GM18951 (cell line): Measurements from ENCODE around the gene FAM162A.

Experiments used
- POLR2A ChIP-seq: IDR thresholded peaks from 4 replicates; pipeline ENCODE4 v1.6.1; 2011; ENCODE audit warnings: mild to moderate bottlenecking; ENCODE audit not compliant: insufficient read length, insufficient read depth; ENCODE audit errors: extremely low read depth
- in situ Hi-C: fragments of 300-500 bp; cut with MboI; formaldehyde crosslinking; loops from one replicate; pipeline ENCODE4 v1.12.0; 2022; ENCODE audit warnings: low sequenced_read_pairs, mixed read lengths, inconsistent platforms; ENCODE audit not compliant: unreplicated experiment

The FAM162A gene

DNA sequence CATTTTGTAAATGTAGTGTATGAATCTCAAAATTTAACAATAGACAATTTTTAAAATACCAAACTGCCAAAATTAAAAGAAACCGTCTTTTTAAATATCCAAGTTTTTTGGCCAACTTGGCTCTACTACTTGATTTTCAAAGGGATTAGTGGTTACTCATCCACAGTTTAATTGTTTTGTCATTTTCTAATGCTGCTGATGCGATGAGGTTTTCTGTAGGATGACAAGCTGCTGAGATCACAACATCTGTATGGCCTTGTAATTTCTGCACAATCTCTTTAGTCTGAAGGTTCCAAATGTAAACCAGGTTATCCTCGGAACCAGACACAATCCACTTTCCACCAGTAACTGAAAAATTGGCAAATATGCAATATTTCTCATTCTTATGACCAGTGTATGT, 30.4 kb downstream of the FAM162A start:
- no peak for TF ChIP-seq POLR2A
- in situ Hi-C loops, result loop anchor here (25.0 kb wide), 1 partner anchor 623 kb away; the partner anchor contains the start of gene SEMA5B

GRCh38 chr3:122415104-122415744, 31.2 kb downstream of the FAM162A start:
- in situ Hi-C loops, result loop anchor here (25.0 kb wide), 1 partner anchor 622 kb away; the partner anchor contains the start of gene SEMA5B
- TF ChIP-seq POLR2A, result no peak

GRCh38 chr3:122415762-122416654, 32.0 kb downstream of the FAM162A start, which contains the start of gene WDR5B:
Gene WDR5B (minus strand): TSS chr3:122416062. CDS start chr3:122415528, 534 bp downstream.
- peak; percentile 90 for TF ChIP-seq POLR2A
- in situ Hi-C loops, result loop anchor here (25.0 kb wide), 1 partner anchor 621 kb away; the partner anchor contains the start of gene SEMA5B

- no peak for TF ChIP-seq POLR2A
- in situ Hi-C loops, result loop anchor here (25.0 kb wide), 1 partner anchor 620 kb away; the partner anchor contains the start of gene SEMA5B
Observed at GRCh38 chr3:122416966-122417365, 33.0 kb downstream of the FAM162A start.

DNA sequence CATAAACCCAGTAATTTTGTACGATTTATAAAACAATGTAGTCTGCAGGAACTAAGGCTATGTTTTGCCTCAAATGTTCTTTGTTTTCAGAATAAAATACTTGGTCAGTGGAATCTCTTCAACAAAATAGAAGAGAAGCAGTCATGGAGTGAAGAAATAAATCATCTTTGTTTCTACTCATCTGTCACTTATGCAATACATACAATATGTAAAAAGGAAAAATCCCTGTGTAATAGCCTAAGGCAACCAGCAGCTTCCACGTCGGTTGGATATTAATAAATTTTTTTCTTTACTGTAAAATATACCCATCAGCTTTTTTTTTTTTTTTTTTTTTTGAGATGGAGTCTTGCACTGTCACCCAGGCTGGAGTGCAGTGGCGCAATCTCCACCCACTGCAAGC, 37.1 kb downstream of the FAM162A start:
- no peak for TF ChIP-seq POLR2A
- in situ Hi-C loops, result loop anchor here (25.0 kb wide), 1 partner anchor 616 kb away; the partner anchor contains the start of gene SEMA5B

- no peak for TF ChIP-seq POLR2A
- in situ Hi-C loops, result loop anchor here (25.0 kb wide), 1 partner anchor 615 kb away; the partner anchor contains the start of gene SEMA5B
Observed at GRCh38 chr3:122421836-122422235, 37.9 kb downstream of the FAM162A start.

DNA sequence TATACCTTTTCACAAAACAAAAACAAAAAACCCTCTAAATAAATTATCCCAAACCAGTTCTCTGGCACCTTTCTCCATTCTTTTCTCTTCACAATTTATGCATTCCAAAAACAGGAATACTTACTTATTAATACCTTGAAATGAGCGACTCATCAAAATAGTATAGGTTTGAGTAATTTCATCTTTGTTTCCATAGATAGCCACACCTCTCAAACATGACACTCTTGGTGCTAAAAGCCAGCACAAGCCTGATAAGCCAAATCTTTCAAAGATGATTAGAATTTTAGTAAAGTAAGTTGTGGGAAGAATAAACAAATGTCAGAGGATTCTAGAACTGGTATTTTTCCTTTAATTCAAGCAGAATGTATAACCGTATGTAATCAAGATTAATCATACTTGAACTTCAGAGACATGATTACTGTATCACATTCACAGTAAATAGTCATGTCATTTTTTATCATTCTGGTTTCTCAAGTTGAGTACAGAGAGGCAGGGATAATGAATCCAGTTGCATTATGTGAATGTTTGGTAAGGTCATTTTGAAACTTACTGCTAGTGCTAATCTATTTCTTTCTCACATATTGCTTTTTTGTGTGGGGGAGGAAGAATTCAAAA, 44.0 kb downstream of the FAM162A start:
- in situ Hi-C loops, result loop anchor here (25.0 kb wide), 1 partner anchor 259 kb away; the partner anchor contains the start of gene PARP14
- no peak for TF ChIP-seq POLR2A

- in situ Hi-C loops, result loop anchor here (25.0 kb wide), 1 partner anchor 257 kb away; the partner anchor contains the start of gene PARP14
- no peak for TF ChIP-seq POLR2A
Observed at GRCh38 chr3:122430371-122430770, 46.4 kb downstream of the FAM162A start.

GRCh38 chr3:122435950-122436349, 52.0 kb downstream of the FAM162A start:
- TF ChIP-seq POLR2A, result no peak
- in situ Hi-C loops, result loop anchor here (25.0 kb wide), 1 partner anchor 251 kb away; the partner anchor contains the start of gene PARP14

DNA sequence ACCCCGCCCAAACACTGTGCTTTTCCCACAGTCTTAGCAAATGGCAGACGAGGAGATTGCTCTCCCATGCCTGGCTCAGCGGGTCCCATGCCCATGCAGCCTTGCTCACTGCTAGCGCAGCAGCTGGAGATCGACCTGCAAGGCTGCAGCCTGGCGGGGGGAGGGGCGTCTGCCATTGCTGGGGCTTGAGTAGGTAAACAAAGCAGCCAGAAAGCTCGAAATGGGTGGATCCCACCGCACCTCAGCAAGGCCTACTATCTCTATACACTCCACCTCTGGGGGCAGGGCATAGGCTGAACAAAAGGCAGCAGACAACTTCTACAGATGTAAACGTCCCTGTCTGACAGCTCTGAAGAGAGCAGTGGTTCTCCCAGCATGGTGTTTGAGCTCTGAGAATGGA, 59.1 kb downstream of the FAM162A start:
- in situ Hi-C loops, result loop anchor here (25.0 kb wide), 1 partner anchor 244 kb away; the partner anchor contains the start of gene PARP14

DNA sequence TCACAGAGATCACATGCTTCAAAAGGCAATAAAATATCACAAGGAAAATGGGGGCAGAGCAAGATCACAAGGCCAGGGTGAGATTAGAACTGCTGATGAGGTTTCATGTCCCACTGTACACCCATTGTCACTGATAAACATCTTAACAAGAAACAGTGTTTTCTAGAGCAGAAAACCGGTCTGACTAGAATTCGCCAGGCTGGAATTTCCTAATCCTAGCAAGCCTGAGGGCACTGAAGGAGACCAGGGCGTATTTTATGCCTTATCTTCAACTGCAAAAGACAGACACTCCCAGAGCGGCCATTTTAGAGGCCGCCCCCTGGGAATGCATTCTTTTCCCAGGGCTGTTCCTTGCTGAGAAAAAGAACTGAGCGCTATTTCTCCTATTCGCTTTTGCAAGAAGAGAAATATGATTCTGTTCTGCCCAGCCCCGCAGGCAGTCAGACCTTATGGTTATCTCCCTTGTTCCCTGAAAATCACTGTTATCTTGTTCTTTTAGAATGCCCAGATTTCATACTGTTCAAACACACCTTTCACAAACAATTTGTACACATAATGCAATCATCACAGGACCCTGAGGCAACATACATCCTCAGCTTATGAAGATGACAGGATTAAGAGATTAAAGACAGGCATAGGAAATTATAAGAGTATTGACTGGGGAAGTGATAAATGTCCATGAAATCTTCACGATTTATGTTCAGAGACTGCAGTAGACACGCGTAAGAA, 59.9 kb downstream of the FAM162A start:
- in situ Hi-C loops, result loop anchor here (25.0 kb wide), 1 partner anchor 243 kb away; the partner anchor contains the start of gene PARP14

More for the DNA sequence above, 59.1 kb downstream of the FAM162A start:
- TF ChIP-seq POLR2A, result no peak

DNA sequence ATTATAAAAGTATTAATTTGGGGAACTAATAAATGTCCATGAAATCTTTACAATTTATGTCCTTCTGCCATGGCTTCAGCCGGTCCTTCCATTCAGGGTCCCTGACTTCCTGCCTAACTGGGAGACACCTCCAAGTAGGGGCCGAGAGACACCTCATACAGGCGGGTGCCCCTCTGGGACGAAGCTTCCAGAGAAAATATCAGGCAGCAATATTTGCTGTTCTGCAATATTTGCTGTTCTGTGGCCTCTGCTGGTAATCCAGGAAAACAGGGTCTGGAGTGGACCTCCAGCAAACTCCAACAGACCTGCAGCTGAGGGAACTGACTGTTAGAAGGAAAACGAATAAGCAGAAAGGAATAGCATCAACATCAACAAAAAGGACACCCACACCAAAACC, 60.5 kb downstream of the FAM162A start:
- in situ Hi-C loops, result loop anchor here (25.0 kb wide), 1 partner anchor 243 kb away; the partner anchor contains the start of gene PARP14

DNA sequence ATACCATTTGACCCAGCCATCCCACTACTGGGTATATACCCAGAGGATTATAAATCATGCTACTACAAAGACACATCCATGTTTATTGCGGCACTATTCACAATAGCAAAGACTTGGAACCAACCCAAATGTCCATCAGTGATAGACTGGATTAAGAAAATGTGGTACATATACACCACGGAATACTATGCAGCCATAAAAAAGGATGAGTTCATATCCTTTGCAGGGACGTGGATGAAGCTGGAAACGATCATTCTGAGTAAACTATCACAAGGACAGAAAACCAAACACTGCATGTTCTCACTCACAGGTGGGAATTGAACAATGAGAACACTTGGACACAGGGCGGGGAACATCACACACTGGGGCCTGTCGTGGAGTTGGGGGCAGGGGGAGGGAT, 64.2 kb downstream of the FAM162A start:
- in situ Hi-C loops, result loop anchor here (25.0 kb wide), 1 partner anchor 239 kb away; the partner anchor contains the start of gene PARP14
